B cell (primary cell): ENCODE results near the gene LCE3E. TPM values are rescaled to one million over a fixed set of nuclear protein-coding genes. Genes with fewer than 3 reads are reported as not detected.

Experiments
- ATAC-seq: fragments of 200-7000 bp; cut with Tn5 transposase; one replicate; pipeline ENCODE4 v1.10.0; 2021; ENCODE audit warnings: low read depth, mild to moderate bottlenecking, moderate number of reproducible peaks, moderate library complexity
- CTCF ChIA-PET: fragments of 350-600 bp; sonication (Branson Sonifier 250); formaldehyde crosslinking; loops from one replicate; lab custom pipeline; 2021; ENCODE audit warnings: antibody characterized with exemption, inconsistent platforms; lab: Charles Lee
- POLR2A ChIA-PET: fragments of 350-600 bp; sonication (Branson Sonifier 250); formaldehyde crosslinking; loops from one replicate; lab custom pipeline; 2021; ENCODE audit warnings: antibody characterized with exemption; lab: Charles Lee
- DNase-seq: peaks from one replicate; pipeline ENCODE4 v3.0.0; 2013
- H2AFZ ChIP-seq: 2 replicates; pipeline ENCODE4 v1.6.1; 2012; ENCODE audit warnings: mild to moderate bottlenecking, low read depth, low read length; ENCODE audit not compliant: insufficient read depth, poor library complexity, severe bottlenecking
- H3K27ac ChIP-seq, 2 donors: 1 replicate in 1 of 2; 2 replicates in 1 of 2; pipeline ENCODE4 v1.5.1; 2012 to 2013; ENCODE audit warnings: low read length in 2 of 2, mild to moderate bottlenecking in 2 of 2, moderate library complexity in 1 of 2
- H3K27me3 ChIP-seq, 4 experiments: fragments of 200-600 bp in 1 of 4; sonication (generic) in 1 of 4; replicated peaks in 1 of 4; 1 replicate in 2 of 4; 2 replicates in 2 of 4; pipeline versions ENCODE4 v1.6.1 to v1.7.0; 2013 to 2016; ENCODE audit warnings: low read length in 3 of 4, mild to moderate bottlenecking in 2 of 4, mixed read lengths in 1 of 4, moderate library complexity in 1 of 4; ENCODE audit not compliant: insufficient read depth in 4 of 4, control insufficient read depth in 3 of 4; ENCODE audit errors: control extremely low read depth in 1 of 4
- H3K36me3 ChIP-seq, 2 experiments: replicated peaks in 1 of 2; 1 replicate in 1 of 2; 2 replicates in 1 of 2; pipeline versions ENCODE4 v1.6.1 to v1.7.1; 2013; ENCODE audit warnings: low read length in 1 of 2; ENCODE audit not compliant: insufficient read depth in 2 of 2, control insufficient read depth in 1 of 2; ENCODE audit errors: control extremely low read depth in 1 of 2, extremely low read depth in 1 of 2
- H3K4me1 ChIP-seq, 2 donors: fragments of 200-600 bp in 1 of 2; sonication (generic) in 1 of 2; 1 replicate in 1 of 2; 2 replicates in 1 of 2; pipeline versions ENCODE4 v1.5.1 to v1.6.1; 2013 to 2017; ENCODE audit warnings: low read length in 2 of 2; ENCODE audit not compliant: control insufficient read depth in 2 of 2, insufficient read depth in 2 of 2
- H3K4me2 ChIP-seq: replicated peaks from 2 replicates; pipeline ENCODE3; 2012; ENCODE audit warnings: mild to moderate bottlenecking, low read depth, low read length; ENCODE audit not compliant: poor library complexity, severe bottlenecking
- H3K4me3 ChIP-seq, 5 experiments: fragments of 200-600 bp in 1 of 5; sonication (generic) in 1 of 5; 1 replicate in 3 of 5; 2 replicates in 2 of 5; pipeline versions ENCODE4 v1.5.1 to v1.7.0; 2011 to 2016; ENCODE audit warnings: low read length in 4 of 5, mild to moderate bottlenecking in 4 of 5, low read depth in 2 of 5, control low read depth in 1 of 5, moderate library complexity in 1 of 5; ENCODE audit not compliant: insufficient read depth in 1 of 5; ENCODE audit errors: control extremely low read depth in 1 of 5, extremely low read depth in 1 of 5
- H3K79me2 ChIP-seq: fragments of 200-600 bp; sonication (generic); one replicate; pipeline ENCODE4 v1.6.0; 2016; ENCODE audit warnings: low read length; ENCODE audit not compliant: control insufficient read depth, insufficient read depth
- H3K9ac ChIP-seq: fragments of 200-600 bp; sonication (generic); 2 replicates; pipeline ENCODE4 v1.6.1; 2017; ENCODE audit warnings: mild to moderate bottlenecking, low read length, moderate library complexity
- H3K9me3 ChIP-seq, 3 donors: one replicate each; pipeline versions ENCODE4 v1.6.1 to v1.7.1; 2013; ENCODE audit warnings: low read length in 2 of 3; ENCODE audit not compliant: control insufficient read depth in 2 of 3, insufficient read depth in 1 of 3; ENCODE audit errors: control extremely low read depth in 1 of 3
- H4K20me1 ChIP-seq: 2 replicates; pipeline ENCODE4 v1.6.0; 2012; ENCODE audit warnings: mild to moderate bottlenecking, low read length; ENCODE audit not compliant: insufficient read depth, control insufficient read depth, poor library complexity, severe bottlenecking
- H3K27ac Mint-ChIP-seq: one replicate; pipeline ENCODE4 v1.8.0; 2021; ENCODE audit warnings: mixed read lengths
- H3K27me3 Mint-ChIP-seq: one replicate; pipeline ENCODE4 v1.8.0; 2021; ENCODE audit warnings: mixed read lengths
- H3K4me1 Mint-ChIP-seq: one replicate; pipeline ENCODE4 v1.8.0; 2021; ENCODE audit warnings: mixed read lengths
- H3K4me3 Mint-ChIP-seq: one replicate; pipeline ENCODE4 v1.8.0; 2021; ENCODE audit warnings: mixed read lengths
- H3K9me3 Mint-ChIP-seq: one replicate; pipeline ENCODE4 v1.8.0; 2022; ENCODE audit warnings: mixed read lengths; ENCODE audit not compliant: insufficient read depth
- EZH2 ChIP-seq: IDR thresholded peaks from 2 replicates; pipeline ENCODE4 v1.6.1; 2012; ENCODE audit warnings: borderline replicate concordance, low read depth, mild to moderate bottlenecking, moderate library complexity, low read length; ENCODE audit not compliant: insufficient read depth, poor library complexity, severe bottlenecking
- WGBS: methylation state at CpG from one replicate; pipeline ENCODE4 v1.1.5; 2013; ENCODE audit warnings: missing lambda C conversion rate; ENCODE audit not compliant: insufficient coverage; 5-methylcytosine and 5-hydroxymethylcytosine counted together
- intact Hi-C: fragments of 100-400 bp; cut with micrococcal nuclease; formaldehyde crosslinking; loops from one replicate; pipeline ENCODE4 v1.10.0; 2022
- polyA plus RNA-seq: library from polyadenylated mRNA; depleted of rRNA; stranded (reverse); fragments of >200 nt; gene quantifications from 2 replicates; pipeline ENCODE4 v1.2.3, GENCODE V29; 2012
- total RNA-seq, 2 donors: library from RNA; stranded (reverse); fragments of 120-200 nt in 1 of 2; gene quantifications; 1 replicate in 1 of 2; 2 replicates in 1 of 2; pipeline versions ENCODE4 v1.2.3 to v1.2.4, GENCODE V29; 2013 to 2022
- TF ChIP-seq, protein P1 (sequence below): fragments of 200-600 bp; IDR thresholded peaks from one replicate; pipeline ENCODE4 v1.8.0; 2022; ENCODE audit warnings: antibody characterized with exemption, mild to moderate bottlenecking

LCE3E gene
- total and polyA plus RNA-seq, 2 donors (not counting 1 experiment from before 2014, with no cell fraction given), result not detected

DNA sequence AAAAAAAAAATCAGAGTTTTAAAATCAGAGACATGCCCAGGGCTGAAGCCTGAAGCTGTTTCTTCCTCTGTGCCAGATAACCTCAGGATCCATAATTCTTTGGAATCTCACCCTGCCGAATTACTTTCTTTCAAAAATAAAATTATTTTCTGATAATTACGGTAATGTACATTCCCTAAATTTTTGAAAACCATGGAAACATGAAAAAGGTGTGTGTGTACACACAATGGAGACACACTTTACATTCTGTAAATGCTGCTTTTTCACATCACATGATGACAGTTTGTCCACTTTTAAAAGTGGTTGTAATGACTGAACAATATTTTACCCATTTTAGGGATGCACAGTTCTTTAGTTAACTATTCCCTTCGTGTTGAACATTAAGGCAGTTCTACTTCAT, 30.8 kb downstream of the LCE3E start:
- no peak overlapping the region for H2AFZ ChIP-seq
- H3K4me3 Mint-ChIP-seq, result no peak overlapping the region
- H4K20me1 ChIP-seq, result no peaks in the 10 kb centered on the region
- POLR2A ChIA-PET, result no interaction called here
- WGBS, result no CpG with 5 or more reads among the region's 3 CpGs
- intact Hi-C loops, result no loop called here
- no peak for ATAC-seq
- H3K4me1 ChIP-seq, result no peaks in the 10 kb centered on the region
- no peaks in the 10 kb centered on the region for H3K36me3 ChIP-seq
- H3K27me3 ChIP-seq, result peaks cover 0 to 6% (median 0%) of the 10 kb centered on the region in 4 experiments
- no peak overlapping the region for H3K4me2 ChIP-seq
- H3K9ac ChIP-seq, result no peak overlapping the region
- H3K4me1 Mint-ChIP-seq, result no peaks in the 10 kb centered on the region
- H3K27me3 Mint-ChIP-seq, result peaks cover 30% of the 10 kb centered on the region
- no peaks in the 10 kb centered on the region for H3K79me2 ChIP-seq
- CTCF ChIA-PET, result no interaction called here
- no peak overlapping the region for H3K4me3 ChIP-seq
- TF ChIP-seq EZH2, result no peak
- no peak overlapping the region for H3K27ac ChIP-seq
- no peak for DNase-seq
- H3K9me3 Mint-ChIP-seq, result peaks cover 3% of the 10 kb centered on the region
- no peak overlapping the region for H3K27ac Mint-ChIP-seq
- H3K9me3 ChIP-seq, result peaks cover 0 to 4% (median 0%) of the 10 kb centered on the region in 3 donors

DNA sequence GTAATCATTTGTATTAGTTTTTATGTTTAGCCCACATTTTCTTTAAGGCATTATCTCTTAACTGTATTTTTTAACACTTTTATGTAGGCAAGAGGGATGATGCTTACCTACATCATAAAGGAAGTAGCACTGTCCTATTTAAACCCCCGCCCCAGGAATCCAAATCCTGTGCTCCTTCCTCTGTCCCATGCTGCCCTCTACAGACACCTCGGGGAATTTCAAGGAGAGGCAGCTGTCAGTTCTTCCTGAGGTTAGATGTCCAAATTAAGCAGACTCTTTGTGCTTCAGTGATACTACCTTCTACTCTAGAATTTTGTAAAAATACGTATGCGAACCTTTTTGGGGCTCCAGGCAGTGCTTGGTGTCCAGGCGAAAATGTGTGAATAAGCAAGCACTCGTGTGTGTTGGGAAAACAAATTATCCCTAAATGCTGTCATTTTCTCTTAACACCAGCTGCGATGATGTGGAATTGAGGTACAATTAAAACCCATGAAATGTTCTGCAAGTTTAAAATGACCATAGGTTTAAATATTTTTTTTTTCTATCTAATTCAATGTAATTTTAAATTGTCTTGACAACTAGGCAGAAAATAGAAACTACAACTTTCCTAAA, 33.1 kb downstream of the LCE3E start:
- no peak for ATAC-seq

More for the DNA sequence above, 33.1 kb downstream of the LCE3E start:
- H3K4me3 ChIP-seq, result no peak overlapping the region
- H3K27me3 Mint-ChIP-seq, result peaks cover 36% of the 10 kb centered on the region
- H3K79me2 ChIP-seq, result no peaks in the 10 kb centered on the region
- no peak overlapping the region for H2AFZ ChIP-seq
- 0% methylated on average over 1 of the region's 7 CpGs for WGBS
- no peak overlapping the region for H3K27ac ChIP-seq
- H3K9ac ChIP-seq, result no peak overlapping the region
- H3K9me3 ChIP-seq, result peaks cover 0 to 4% (median 0%) of the 10 kb centered on the region in 3 donors
- intact Hi-C loops, result no loop called here
- no peak overlapping the region for H3K27ac Mint-ChIP-seq
- H3K4me3 Mint-ChIP-seq, result no peak overlapping the region
- H3K4me2 ChIP-seq, result no peak overlapping the region
- ChIA-PET CTCF (no interaction called here), POLR2A (no interaction called here)
- no peaks in the 10 kb centered on the region for H3K36me3 ChIP-seq
- H4K20me1 ChIP-seq, result no peaks in the 10 kb centered on the region
- no peak for TF ChIP-seq EZH2
- TF ChIP-seq, protein P1, sequence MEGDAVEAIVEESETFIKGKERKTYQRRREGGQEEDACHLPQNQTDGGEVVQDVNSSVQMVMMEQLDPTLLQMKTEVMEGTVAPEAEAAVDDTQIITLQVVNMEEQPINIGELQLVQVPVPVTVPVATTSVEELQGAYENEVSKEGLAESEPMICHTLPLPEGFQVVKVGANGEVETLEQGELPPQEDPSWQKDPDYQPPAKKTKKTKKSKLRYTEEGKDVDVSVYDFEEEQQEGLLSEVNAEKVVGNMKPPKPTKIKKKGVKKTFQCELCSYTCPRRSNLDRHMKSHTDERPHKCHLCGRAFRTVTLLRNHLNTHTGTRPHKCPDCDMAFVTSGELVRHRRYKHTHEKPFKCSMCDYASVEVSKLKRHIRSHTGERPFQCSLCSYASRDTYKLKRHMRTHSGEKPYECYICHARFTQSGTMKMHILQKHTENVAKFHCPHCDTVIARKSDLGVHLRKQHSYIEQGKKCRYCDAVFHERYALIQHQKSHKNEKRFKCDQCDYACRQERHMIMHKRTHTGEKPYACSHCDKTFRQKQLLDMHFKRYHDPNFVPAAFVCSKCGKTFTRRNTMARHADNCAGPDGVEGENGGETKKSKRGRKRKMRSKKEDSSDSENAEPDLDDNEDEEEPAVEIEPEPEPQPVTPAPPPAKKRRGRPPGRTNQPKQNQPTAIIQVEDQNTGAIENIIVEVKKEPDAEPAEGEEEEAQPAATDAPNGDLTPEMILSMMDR, result no peak
- no peaks in the 10 kb centered on the region for H3K4me1 ChIP-seq
- H3K27me3 ChIP-seq, result peaks cover 0 to 6% (median 0%) of the 10 kb centered on the region in 4 experiments
- no peaks in the 10 kb centered on the region for H3K4me1 Mint-ChIP-seq
- H3K9me3 Mint-ChIP-seq, result peaks cover 3% of the 10 kb centered on the region
- DNase-seq, result no peak
